ENCODE measurements around the gene ZGRF1. TPM values are rescaled to one million over a fixed set of nuclear protein-coding genes. Genes with fewer than 3 reads are reported as not detected.
"Not testable (repeated sequence)": the region's sequence is repeated elsewhere in the genome, so short reads cannot be mapped to it uniquely, and the experiment has no call there.

Gene ZGRF1
- total RNA-seq, 1 donor from 2014 or later, result 2.7 TPM

- Histone ChIP-seq H3K27me3 (ENCODE audit: low read depth) (no peaks in the 10 kb centered on the region), H3K36me3 (no peaks in the 10 kb centered on the region), H3K4me3 (no peak overlapping the region), H3K9me3 (replicated peaks) (no peaks in the 10 kb centered on the region), H3K4me1 (no peaks in the 10 kb centered on the region), H3K27ac (replicated peaks) (no peak overlapping the region)
- no peak for TF ChIP-seq CTCF (IDR thresholded peaks at IDR 0.05; ENCODE audit: borderline replicate concordance)
- no peak for DNase-seq
- intact Hi-C loops (cut with micrococcal nuclease), result no loop called here
Measured at GRCh38 chr4:112560084-112560483, 76.6 kb downstream of the ZGRF1 start.

GRCh38 chr4:112559053-112559452 lies 77.7 kb downstream of the ZGRF1 start:
- Histone ChIP-seq H3K27ac (replicated peaks) (no peak overlapping the region), H3K36me3 (no peaks in the 10 kb centered on the region), H3K4me3 (no peak overlapping the region), H3K27me3 (ENCODE audit: low read depth) (no peaks in the 10 kb centered on the region), H3K9me3 (replicated peaks) (no peaks in the 10 kb centered on the region), H3K4me1 (no peaks in the 10 kb centered on the region)
- DNase-seq, result no peak
- no peak for TF ChIP-seq CTCF (IDR thresholded peaks at IDR 0.05; ENCODE audit: borderline replicate concordance)
- intact Hi-C loops (cut with micrococcal nuclease), result no loop called here

- Histone ChIP-seq H3K4me1 (no peaks in the 10 kb centered on the region), H3K4me3 (no peak overlapping the region), H3K9me3 (replicated peaks) (no peaks in the 10 kb centered on the region), H3K27ac (replicated peaks) (no peak overlapping the region), H3K36me3 (no peaks in the 10 kb centered on the region), H3K27me3 (ENCODE audit: low read depth) (no peaks in the 10 kb centered on the region)
- no peak for DNase-seq
- TF ChIP-seq CTCF (IDR thresholded peaks at IDR 0.05; ENCODE audit: borderline replicate concordance), result no peak
- intact Hi-C loops (cut with micrococcal nuclease), result no loop called here
Measured at GRCh38 chr4:112557676-112558411, 78.9 kb downstream of the ZGRF1 start.

- H3K9me3 ChIP-seq (replicated peaks); DNase-seq; intact Hi-C loops (cut with micrococcal nuclease); H3K27me3 ChIP-seq (ENCODE audit: low read depth); H3K36me3 ChIP-seq; H3K4me3 ChIP-seq; H3K27ac ChIP-seq (replicated peaks); H3K4me1 ChIP-seq: not testable (repeated sequence)
Measured at GRCh38 chr4:112554271-112554670, 82.4 kb downstream of the ZGRF1 start.

- no peaks in the 10 kb centered on the region for H3K36me3 ChIP-seq
- no peaks in the 10 kb centered on the region for H3K9me3 ChIP-seq (replicated peaks)
- no peaks in the 10 kb centered on the region for H3K4me1 ChIP-seq
- no peak for DNase-seq
- no peaks in the 10 kb centered on the region for H3K27me3 ChIP-seq (ENCODE audit: low read depth)
- no peak for TF ChIP-seq CTCF (IDR thresholded peaks at IDR 0.05; ENCODE audit: borderline replicate concordance)
- no peak overlapping the region for H3K4me3 ChIP-seq
- intact Hi-C loops (cut with micrococcal nuclease), result no loop called here
- H3K27ac ChIP-seq (replicated peaks), result no peak overlapping the region
Measured at GRCh38 chr4:112552668-112553067, 84.0 kb downstream of the ZGRF1 start.

- H3K4me1 ChIP-seq, result no peaks in the 10 kb centered on the region
- H3K4me3 ChIP-seq, result no peak overlapping the region
- intact Hi-C loops (cut with micrococcal nuclease), result no loop called here
- no peak for TF ChIP-seq CTCF (IDR thresholded peaks at IDR 0.05; ENCODE audit: borderline replicate concordance)
- H3K27me3 ChIP-seq (ENCODE audit: low read depth), result no peaks in the 10 kb centered on the region
- DNase-seq, result no peak
- no peaks in the 10 kb centered on the region for H3K36me3 ChIP-seq
- no peaks in the 10 kb centered on the region for H3K9me3 ChIP-seq (replicated peaks)
- H3K27ac ChIP-seq (replicated peaks), result no peak overlapping the region
Measured at GRCh38 chr4:112550728-112551127, 86.0 kb downstream of the ZGRF1 start.

All from left ventricle myocardium inferior (tissue), 1 donor.